HG03457 (cell line): ENCODE measurements around the gene ACSM2A.
"Not testable (repeated sequence)": the region's sequence is repeated elsewhere in the genome, so short reads cannot be mapped to it uniquely, and the experiment has no call there.

Source experiments
- ATAC-seq: cut with Tn5 transposase; IDR thresholded peaks from one replicate; pipeline ENCODE4 v1.9.1; 2021; ENCODE audit warnings: moderate number of reproducible peaks; ENCODE audit not compliant: unreplicated experiment

The ACSM2A gene

GRCh38 chr16:20453633-20454032, 2.3 kb downstream of the ACSM2A start:
- not testable (repeated sequence) for ATAC-seq

- ATAC-seq: not testable (repeated sequence)
Observed at GRCh38 chr16:20459227-20459626, 7.9 kb downstream of the ACSM2A start.

- not testable (repeated sequence) for ATAC-seq
Observed at GRCh38 chr16:20460313-20460712, 9.0 kb downstream of the ACSM2A start.

- ATAC-seq: not testable (repeated sequence)
Observed at GRCh38 chr16:20468954-20469353, 17.6 kb downstream of the ACSM2A start.

- not testable (repeated sequence) for ATAC-seq
Observed at GRCh38 chr16:20469930-20470329, 18.6 kb downstream of the ACSM2A start.

- ATAC-seq: not testable (repeated sequence)
Observed at GRCh38 chr16:20470732-20471131, 19.4 kb downstream of the ACSM2A start.

- not testable (repeated sequence) for ATAC-seq
Observed at GRCh38 chr16:20477188-20477744, 25.9 kb downstream of the ACSM2A start.

- ATAC-seq: not testable (repeated sequence)
Observed at GRCh38 chr16:20483989-20484388, 32.7 kb downstream of the ACSM2A start.

GRCh38 chr16:20484726-20485125, 33.4 kb downstream of the ACSM2A start:
- ATAC-seq: no peak

GRCh38 chr16:20485408-20485807, 34.1 kb downstream of the ACSM2A start:
- no peak for ATAC-seq

GRCh38 chr16:20490994-20491393, 39.7 kb downstream of the ACSM2A start:
- ATAC-seq: not testable (repeated sequence)

GRCh38 chr16:20491448-20491847, 40.1 kb downstream of the ACSM2A start:
- not testable (repeated sequence) for ATAC-seq

- ATAC-seq: no peak
Observed at GRCh38 chr16:20504418-20504817, 53.1 kb downstream of the ACSM2A start.

- no peak for ATAC-seq
Observed at GRCh38 chr16:20507280-20507679, 56.0 kb downstream of the ACSM2A start.

GRCh38 chr16:20510323-20510722, 59.0 kb downstream of the ACSM2A start:
- no peak for ATAC-seq

GRCh38 chr16:20515688-20516090, 64.4 kb downstream of the ACSM2A start:
- no peak for ATAC-seq

GRCh38 chr16:20517149-20517548, 65.8 kb downstream of the ACSM2A start:
- ATAC-seq: no peak

- no peak for ATAC-seq
Observed at GRCh38 chr16:20519231-20519630, 67.9 kb downstream of the ACSM2A start.

- no peak for ATAC-seq
Observed at GRCh38 chr16:20520103-20520502, 68.8 kb downstream of the ACSM2A start.

- ATAC-seq: not testable (repeated sequence)
Observed at GRCh38 chr16:20531795-20532194, 80.5 kb downstream of the ACSM2A start.

GRCh38 chr16:20532284-20532792, 81.0 kb downstream of the ACSM2A start:
- ATAC-seq: not testable (repeated sequence)

GRCh38 chr16:20536669-20537068, 85.3 kb downstream of the ACSM2A start:
- ATAC-seq: not testable (repeated sequence)
